IPS-15b (cell line): Measurements from ENCODE around the gene ITCH.

Source experiments
- H3K27me3 ChIP-seq: one replicate; pipeline ENCODE4 v1.6.1; 2013; ENCODE audit warnings: low read length; ENCODE audit not compliant: control insufficient read depth, insufficient read depth
- H3K36me3 ChIP-seq: one replicate; pipeline ENCODE4 v1.6.1; 2013; ENCODE audit warnings: low read length; ENCODE audit not compliant: control insufficient read depth, insufficient read depth
- H3K4me1 ChIP-seq: one replicate; pipeline ENCODE4 v1.6.1; 2013; ENCODE audit warnings: mild to moderate bottlenecking, low read length; ENCODE audit not compliant: control insufficient read depth, insufficient read depth
- H3K4me3 ChIP-seq: one replicate; pipeline ENCODE4 v1.5.1; 2013; ENCODE audit warnings: low read depth, low read length
- H3K9ac ChIP-seq: one replicate; pipeline ENCODE4 v1.6.1; 2013; ENCODE audit warnings: low read depth, mild to moderate bottlenecking, low read length
- H3K9me3 ChIP-seq: one replicate; pipeline ENCODE4 v1.6.1; 2013; ENCODE audit warnings: mild to moderate bottlenecking, low read length; ENCODE audit not compliant: control insufficient read depth, insufficient read depth

Gene ITCH

DNA sequence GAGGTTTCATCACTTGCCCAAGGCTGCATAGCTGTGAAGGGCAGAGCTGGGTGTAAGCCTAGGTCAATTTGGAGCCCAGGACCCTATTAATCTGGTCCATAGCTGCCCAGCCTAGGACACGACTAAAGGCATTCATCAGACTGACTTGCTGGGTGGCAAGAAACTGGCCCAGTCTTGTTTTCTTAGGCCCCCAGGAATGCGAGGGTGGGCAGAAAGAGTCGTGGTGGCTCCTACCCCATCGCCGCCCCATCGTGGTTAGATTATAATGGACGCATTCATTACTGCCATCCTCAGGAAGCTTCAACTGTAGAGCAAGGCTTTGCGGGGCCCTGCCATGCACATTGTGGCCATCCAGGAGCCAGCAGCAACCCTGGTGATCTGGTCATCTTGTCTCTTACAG is 169.2 kb downstream of the ITCH start:
- Histone ChIP-seq H3K27me3 (no peaks in the 10 kb centered on the region), H3K9ac (no peak overlapping the region), H3K4me1 (no peaks in the 10 kb centered on the region), H3K9me3 (no peaks in the 10 kb centered on the region), H3K4me3 (no peak overlapping the region), H3K36me3 (peaks cover 43% of the 10 kb centered on the region)

DNA sequence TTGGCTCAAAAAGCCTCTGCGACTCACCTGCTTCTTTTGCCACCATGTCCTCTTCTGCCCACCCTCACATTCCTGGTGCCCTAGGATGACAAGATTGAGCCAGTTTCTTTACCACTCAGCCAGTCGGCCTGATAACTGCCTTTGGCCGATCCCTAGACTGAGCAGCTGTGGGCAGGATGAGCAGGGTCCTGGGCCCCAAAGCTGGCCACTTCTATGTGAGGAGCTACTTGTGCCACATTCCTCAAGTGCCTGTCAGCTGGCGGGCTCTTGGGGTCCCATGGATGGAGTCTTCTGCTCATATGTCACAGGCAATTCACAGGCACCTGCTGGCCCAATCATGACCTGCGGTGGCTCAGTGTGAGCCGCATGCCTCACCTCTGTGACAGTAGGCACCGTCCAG is 169.7 kb downstream of the ITCH start:
- Histone ChIP-seq H3K4me1 (no peaks in the 10 kb centered on the region), H3K27me3 (no peaks in the 10 kb centered on the region), H3K9me3 (no peaks in the 10 kb centered on the region), H3K4me3 (no peak overlapping the region), H3K36me3 (peaks cover 44% of the 10 kb centered on the region), H3K9ac (no peak overlapping the region)

DNA sequence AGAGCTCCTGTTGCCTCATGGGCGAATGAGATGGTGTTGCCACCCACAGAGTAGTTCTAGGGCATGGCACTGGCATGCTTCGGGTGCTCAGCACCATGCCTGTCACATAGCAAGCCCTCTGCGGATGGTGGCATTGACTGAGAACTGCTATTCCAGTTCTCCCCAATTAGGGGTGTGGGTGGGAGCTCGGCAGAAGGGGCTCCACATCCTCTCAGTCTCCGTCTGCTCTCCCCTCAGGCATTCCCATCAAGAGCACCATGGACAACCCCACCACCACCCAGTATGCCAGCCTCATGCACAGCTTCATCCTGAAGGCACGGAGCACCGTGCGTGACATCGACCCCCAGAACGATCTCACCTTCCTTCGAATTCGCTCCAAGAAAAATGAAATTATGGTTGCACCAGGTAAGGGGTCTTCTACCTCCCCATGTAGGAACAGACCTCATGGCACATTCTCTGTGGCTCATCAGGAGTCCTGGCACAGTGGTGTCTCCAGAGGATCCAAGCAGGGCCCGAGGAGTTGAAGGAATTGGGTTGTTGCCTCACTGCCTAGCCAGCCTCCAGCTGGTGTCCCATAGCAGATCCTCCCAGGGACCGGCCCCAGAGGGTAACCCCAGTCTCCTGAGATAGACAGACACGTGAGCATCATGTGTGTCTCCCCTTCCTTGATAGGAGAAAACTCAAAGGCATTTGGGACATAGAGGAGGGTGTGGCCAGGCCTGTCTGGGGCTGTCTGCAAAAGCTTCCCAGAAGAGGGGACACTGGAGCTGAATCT is 171.5 kb downstream of the ITCH start:
- Histone ChIP-seq H3K4me1 (no peaks in the 10 kb centered on the region), H3K4me3 (no peak overlapping the region), H3K9me3 (no peaks in the 10 kb centered on the region), H3K36me3 (peaks cover 37% of the 10 kb centered on the region), H3K9ac (no peak overlapping the region), H3K27me3 (no peaks in the 10 kb centered on the region)

DNA sequence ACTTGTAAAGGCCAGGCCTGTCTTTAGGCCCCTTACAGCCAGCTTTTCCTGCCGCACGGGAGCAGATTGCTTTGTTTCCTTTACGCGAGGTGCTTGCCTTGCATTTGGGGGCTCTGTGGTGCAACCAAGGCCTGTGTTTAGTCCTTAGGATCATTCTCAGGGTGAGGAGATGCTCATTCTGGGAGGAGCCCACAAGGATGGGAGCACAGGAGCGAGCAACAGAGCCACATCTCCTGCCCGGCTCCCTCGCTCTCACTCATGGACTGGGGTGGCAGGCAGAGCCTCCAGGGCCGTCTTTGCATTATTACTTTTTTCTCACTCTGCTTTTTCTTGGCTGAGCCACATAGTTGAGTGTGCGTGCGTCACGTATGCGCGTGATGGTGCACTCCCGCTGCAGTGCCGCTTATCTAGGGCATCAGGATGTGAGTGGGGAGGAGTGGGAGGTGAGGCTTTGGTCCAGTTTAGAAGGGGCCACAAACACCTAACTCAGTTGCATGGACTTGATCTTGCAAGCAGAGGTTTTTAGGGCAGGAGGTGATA is 172.3 kb downstream of the ITCH start:
- Histone ChIP-seq H3K36me3 (peaks cover 30% of the 10 kb centered on the region), H3K9ac (no peak overlapping the region), H3K4me3 (no peak overlapping the region), H3K27me3 (no peaks in the 10 kb centered on the region), H3K9me3 (no peaks in the 10 kb centered on the region), H3K4me1 (no peaks in the 10 kb centered on the region)

DNA sequence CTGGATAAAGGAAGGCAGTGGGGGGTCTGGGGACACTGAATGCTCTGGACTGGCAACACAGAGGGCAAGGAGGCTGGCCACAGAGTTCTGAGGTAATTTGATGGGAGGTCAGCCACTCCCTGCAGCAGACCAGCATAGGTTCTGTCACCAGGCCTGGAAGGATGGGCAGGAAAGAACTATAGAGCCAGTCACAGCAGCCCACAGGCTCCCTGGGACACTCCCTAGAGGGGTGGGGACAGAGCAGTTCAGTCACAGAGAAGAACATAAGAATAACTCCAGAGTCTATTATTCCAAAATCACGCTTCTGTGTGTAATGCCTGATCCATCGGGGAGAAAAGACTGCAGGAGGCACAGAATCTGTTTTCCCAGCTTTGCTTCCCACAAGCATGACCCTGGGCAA is 172.8 kb downstream of the ITCH start:
- Histone ChIP-seq H3K27me3 (no peaks in the 10 kb centered on the region), H3K9ac (no peak overlapping the region), H3K36me3 (peaks cover 29% of the 10 kb centered on the region), H3K4me1 (no peaks in the 10 kb centered on the region), H3K4me3 (no peak overlapping the region), H3K9me3 (no peaks in the 10 kb centered on the region)

DNA sequence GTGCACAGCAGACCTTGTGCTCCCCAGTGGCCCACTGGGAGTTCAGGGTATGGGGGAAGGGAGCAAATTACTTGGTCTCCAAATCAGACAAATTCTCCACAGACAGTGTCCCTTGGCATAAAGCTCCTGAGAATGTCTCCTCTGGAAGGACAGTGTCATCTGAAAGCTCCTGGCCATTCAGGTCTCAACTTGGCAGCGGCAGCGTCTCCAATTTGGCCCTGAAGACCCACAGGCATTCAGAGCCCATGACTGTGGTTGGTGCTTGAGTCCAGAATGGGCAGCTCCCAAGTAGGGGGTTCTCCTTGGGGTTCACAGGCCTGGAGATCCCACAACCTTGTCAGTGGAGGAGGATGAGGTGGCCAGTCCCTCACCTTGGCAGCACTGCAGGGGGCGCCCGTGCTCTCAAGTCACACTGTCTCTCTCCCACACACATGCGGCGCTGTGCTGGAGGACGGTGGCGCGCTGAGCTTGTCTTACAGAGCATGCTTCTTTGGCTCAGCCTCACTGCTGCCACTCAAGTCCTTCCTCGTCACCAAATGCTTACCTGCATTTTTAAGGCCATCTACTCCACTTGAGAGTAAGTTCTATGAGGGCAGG is 173.8 kb downstream of the ITCH start:
- peaks cover 36% of the 10 kb centered on the region for H3K36me3 ChIP-seq

DNA sequence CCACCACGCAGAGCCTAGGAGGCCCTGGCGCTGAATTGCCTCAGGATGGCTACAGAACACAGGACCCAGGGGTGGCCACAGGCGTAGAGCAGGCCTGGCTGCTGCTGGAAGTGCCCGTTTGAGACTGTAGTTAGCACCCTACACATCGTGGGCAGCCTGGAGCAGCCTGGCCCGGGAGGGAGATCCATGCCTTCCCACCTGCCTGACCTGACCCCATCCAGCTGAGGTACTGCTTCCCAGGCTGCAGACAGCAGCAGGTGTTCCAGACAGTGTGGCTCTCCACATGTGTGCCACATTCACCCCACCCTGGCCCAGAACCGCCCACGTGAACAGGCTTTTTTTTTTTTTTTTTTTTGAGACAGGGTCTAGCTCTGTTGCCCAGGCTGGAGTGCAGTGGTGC is 174.6 kb downstream of the ITCH start:
- no peaks in the 10 kb centered on the region for H3K27me3 ChIP-seq
- H3K9me3 ChIP-seq: no peaks in the 10 kb centered on the region
- H3K9ac ChIP-seq: no peak overlapping the region
- H3K4me3 ChIP-seq: no peak overlapping the region
- H3K4me1 ChIP-seq: no peaks in the 10 kb centered on the region
- H3K36me3 ChIP-seq: peaks cover 33% of the 10 kb centered on the region

More for the DNA sequence above, 173.8 kb downstream of the ITCH start:
- Histone ChIP-seq H3K4me1 (no peaks in the 10 kb centered on the region), H3K4me3 (no peak overlapping the region), H3K27me3 (no peaks in the 10 kb centered on the region), H3K9ac (no peak overlapping the region), H3K9me3 (no peaks in the 10 kb centered on the region)

DNA sequence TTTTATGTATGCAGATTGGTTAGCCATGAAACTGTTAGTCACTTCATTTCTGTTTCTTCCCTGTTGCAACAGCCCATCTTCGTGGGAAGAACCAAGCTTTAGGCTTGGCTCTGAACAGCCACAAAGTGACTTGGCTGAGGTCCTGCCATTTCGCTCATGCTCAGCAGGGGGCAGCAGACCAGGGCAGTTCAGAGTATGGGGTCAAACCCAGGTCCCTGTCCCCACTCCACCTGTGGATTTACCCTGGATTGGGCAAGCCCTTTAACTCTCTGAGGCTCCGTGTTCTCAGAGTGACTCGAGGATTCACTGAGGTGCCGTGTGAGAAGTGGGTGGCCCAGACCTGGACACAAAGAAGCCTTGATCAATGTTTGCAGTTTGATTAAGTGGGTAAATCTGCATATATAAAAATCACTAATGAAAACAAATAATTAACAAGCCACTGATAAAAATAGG is 175.6 kb downstream of the ITCH start:
- peaks cover 26% of the 10 kb centered on the region for H3K36me3 ChIP-seq
- no peaks in the 10 kb centered on the region for H3K9me3 ChIP-seq
- no peak overlapping the region for H3K9ac ChIP-seq
- H3K27me3 ChIP-seq: no peaks in the 10 kb centered on the region
- H3K4me1 ChIP-seq: no peaks in the 10 kb centered on the region
- H3K4me3 ChIP-seq: no peak overlapping the region

DNA sequence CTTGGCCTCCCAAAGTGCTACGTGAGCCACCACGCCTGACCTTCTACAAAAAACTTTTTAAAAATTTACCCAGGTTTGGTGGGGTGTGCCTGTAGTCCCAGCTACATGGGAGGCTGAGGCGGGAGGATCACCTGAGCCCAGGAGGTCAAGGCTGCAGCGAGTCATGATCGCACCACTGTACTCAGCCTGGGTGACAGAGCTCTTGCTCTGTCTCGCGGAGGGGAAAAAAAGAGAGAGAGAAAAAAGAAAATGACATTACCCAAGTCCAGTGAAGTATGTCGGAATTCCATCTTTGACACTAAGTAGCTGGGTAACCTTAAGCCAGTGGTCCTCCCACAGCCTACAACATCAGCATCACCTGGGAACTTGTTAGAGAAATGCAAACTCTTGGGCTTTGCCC is 176.7 kb downstream of the ITCH start:
- no peaks in the 10 kb centered on the region for H3K9me3 ChIP-seq
- H3K27me3 ChIP-seq: no peaks in the 10 kb centered on the region
- H3K36me3 ChIP-seq: peaks cover 26% of the 10 kb centered on the region
- H3K4me1 ChIP-seq: peaks cover 2% of the 10 kb centered on the region
- H3K4me3 ChIP-seq: no peak overlapping the region
- no peak overlapping the region for H3K9ac ChIP-seq

DNA sequence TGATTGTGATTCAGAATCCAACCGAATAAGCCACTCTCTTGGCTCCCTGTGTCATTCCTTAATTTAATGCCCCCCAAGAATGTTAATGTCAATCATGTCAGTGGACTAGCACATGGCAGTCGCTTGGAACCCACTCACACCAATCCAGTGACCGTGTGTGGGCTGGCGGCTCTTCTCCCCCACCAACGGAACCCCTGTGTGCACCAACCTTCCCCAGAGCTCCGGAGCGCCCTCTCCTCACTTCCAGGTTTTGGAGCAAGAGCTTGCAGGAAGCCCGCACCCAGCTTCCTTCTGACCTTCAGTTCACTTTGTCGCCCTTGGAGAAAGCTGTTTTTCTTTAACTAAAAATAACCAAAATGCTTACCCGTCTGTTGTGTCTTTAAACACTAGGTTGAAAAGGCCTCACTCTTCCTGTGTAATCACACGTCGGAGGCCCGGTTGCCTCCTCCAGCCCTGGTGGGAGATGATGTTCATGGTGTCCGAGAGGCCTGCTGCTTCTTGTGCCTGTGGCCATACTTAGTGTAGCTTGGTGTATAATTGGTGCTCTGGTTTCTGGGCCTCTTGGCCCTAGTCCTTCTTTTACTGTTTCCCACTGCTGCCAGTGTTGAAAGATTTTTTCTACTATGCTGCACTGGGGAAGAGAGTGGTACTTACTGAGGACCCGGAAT is 177.7 kb downstream of the ITCH start:
- H3K9me3 ChIP-seq: no peaks in the 10 kb centered on the region
- H3K36me3 ChIP-seq: peaks cover 20% of the 10 kb centered on the region
- H3K27me3 ChIP-seq: no peaks in the 10 kb centered on the region
- H3K4me3 ChIP-seq: no peak overlapping the region
- peaks cover 2% of the 10 kb centered on the region for H3K4me1 ChIP-seq
- no peak overlapping the region for H3K9ac ChIP-seq

DNA sequence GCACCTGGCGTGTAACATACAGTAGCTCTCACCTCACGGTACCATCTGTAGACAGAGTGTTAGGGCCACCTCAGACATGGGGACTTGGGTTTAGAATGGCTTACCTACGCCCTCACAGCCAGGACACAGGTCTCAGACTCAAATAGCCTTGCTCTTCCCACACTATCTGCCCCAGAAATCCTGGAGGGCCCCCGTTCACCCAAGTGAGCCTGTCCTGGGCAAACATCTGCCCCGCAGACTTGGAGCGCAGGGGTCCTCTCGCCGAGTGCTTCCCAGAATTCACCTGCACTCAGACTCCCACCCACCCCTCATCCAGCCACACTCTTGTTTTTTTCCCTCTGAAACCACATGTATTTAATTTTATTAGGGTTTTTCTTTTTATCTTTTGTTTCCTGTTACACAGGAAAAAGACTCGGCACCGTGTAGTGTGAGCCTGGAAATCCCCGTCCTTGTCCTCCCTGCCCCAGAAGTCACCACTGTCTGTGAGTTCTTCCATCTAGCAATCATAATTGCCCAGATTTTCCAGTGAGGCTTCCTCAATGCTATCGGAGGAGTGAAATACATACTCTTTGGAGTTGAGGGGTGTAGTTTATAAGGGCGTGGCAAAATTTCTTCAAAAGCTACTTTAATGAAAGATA is 178.3 kb downstream of the ITCH start:
- Histone ChIP-seq H3K36me3 (peaks cover 18% of the 10 kb centered on the region), H3K9me3 (no peaks in the 10 kb centered on the region), H3K4me3 (no peak overlapping the region), H3K27me3 (no peaks in the 10 kb centered on the region), H3K4me1 (peaks cover 2% of the 10 kb centered on the region), H3K9ac (no peak overlapping the region)
